GM19438 (cell line): Measurements from ENCODE around the gene CIAO2A.

ENCODE experiments used
- ATAC-seq: cut with Tn5 transposase; IDR thresholded peaks from one replicate; pipeline ENCODE4 v1.9.1; 2021; ENCODE audit warnings: low read depth; ENCODE audit not compliant: unreplicated experiment

Gene CIAO2A

GRCh38 chr15:64045101-64045435 lies 48.6 kb downstream of the CIAO2A start:
- no peak for ATAC-seq

- peak; percentile 72 for ATAC-seq
Measured at GRCh38 chr15:64044300-64045100, 49.1 kb downstream of the CIAO2A start.

GRCh38 chr15:64038878-64039610 lies 54.6 kb downstream of the CIAO2A start:
- ATAC-seq, result no peak

GRCh38 chr15:64037966-64038365 lies 55.7 kb downstream of the CIAO2A start:
- ATAC-seq, result no peak

GRCh38 chr15:64037116-64037515 lies 56.5 kb downstream of the CIAO2A start:
- ATAC-seq, result no peak

GRCh38 chr15:64035525-64035924 lies 58.1 kb downstream of the CIAO2A start:
- no peak for ATAC-seq

GRCh38 chr15:64034519-64034918 lies 59.1 kb downstream of the CIAO2A start:
- ATAC-seq, result no peak

GRCh38 chr15:64032329-64032728 lies 61.3 kb downstream of the CIAO2A start:
- no peak for ATAC-seq

- no peak for ATAC-seq
Measured at GRCh38 chr15:64030123-64030522, 63.5 kb downstream of the CIAO2A start.

GRCh38 chr15:64029633-64030032 lies 64.0 kb downstream of the CIAO2A start:
- no peak for ATAC-seq

GRCh38 chr15:64029110-64029509 lies 64.5 kb downstream of the CIAO2A start:
- ATAC-seq, result no peak

GRCh38 chr15:64026591-64026990 lies 67.0 kb downstream of the CIAO2A start:
- ATAC-seq, result no peak

GRCh38 chr15:64024172-64025050 lies 69.2 kb downstream of the CIAO2A start:
- no peak for ATAC-seq

GRCh38 chr15:64023220-64023619 lies 70.4 kb downstream of the CIAO2A start:
- ATAC-seq, result no peak

- no peak for ATAC-seq
Measured at GRCh38 chr15:64022571-64022970, 71.1 kb downstream of the CIAO2A start.
